GM06990 (cell line): ENCODE measurements around the gene ACOX2.

Experiments used
- DNase-seq: peaks from one replicate; pipeline ENCODE4 v3.0.0-alpha.2; 2011; ENCODE audit not compliant: insufficient read length; ENCODE audit errors: extremely low read depth
- H3K27me3 ChIP-seq: replicated peaks from 2 replicates; pipeline ENCODE4 v1.6.0; 2011; ENCODE audit warnings: low read length; ENCODE audit not compliant: control insufficient read depth, insufficient read depth
- H3K36me3 ChIP-seq: 2 replicates; pipeline ENCODE4 v1.5.1; 2011; ENCODE audit warnings: low read length; ENCODE audit not compliant: control insufficient read depth, insufficient read depth
- H3K4me3 ChIP-seq: replicated peaks from 2 replicates; pipeline ENCODE4 v1.5.1; 2011; ENCODE audit warnings: low read depth, mild to moderate bottlenecking, control low read depth, low read length
- TF ChIP-seq, protein P1 (sequence below): IDR thresholded peaks from 2 replicates; pipeline ENCODE4 v1.5.1; 2011; ENCODE audit warnings: low read length, control low read depth, mild to moderate bottlenecking, inconsistent platforms; ENCODE audit not compliant: insufficient read depth, poor library complexity, severe bottlenecking

The ACOX2 gene

DNA sequence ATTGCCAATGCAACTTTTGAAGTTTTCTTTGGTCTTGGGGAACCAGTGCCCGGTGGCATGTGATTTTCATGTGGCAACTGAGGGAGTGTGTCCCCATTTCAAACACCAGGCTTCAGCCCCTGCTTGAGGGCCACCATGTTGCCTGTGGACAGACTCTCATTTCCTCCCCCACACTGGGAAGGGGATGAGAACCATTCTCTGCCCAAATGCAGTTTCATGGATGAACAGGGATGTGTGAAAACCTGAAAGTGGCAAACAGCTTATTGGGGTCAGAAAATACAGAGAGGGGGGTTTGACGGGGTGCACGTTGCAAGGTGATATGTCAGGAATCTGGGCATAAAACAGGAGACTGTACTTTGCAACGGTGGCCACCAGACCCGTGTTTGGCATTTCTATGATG, 33.9 kb upstream of the ACOX2 start:
- H3K36me3 ChIP-seq: no peaks in the 10 kb centered on the region
- DNase-seq: no peak
- no peak overlapping the region for H3K4me3 ChIP-seq
- TF ChIP-seq, protein P1, sequence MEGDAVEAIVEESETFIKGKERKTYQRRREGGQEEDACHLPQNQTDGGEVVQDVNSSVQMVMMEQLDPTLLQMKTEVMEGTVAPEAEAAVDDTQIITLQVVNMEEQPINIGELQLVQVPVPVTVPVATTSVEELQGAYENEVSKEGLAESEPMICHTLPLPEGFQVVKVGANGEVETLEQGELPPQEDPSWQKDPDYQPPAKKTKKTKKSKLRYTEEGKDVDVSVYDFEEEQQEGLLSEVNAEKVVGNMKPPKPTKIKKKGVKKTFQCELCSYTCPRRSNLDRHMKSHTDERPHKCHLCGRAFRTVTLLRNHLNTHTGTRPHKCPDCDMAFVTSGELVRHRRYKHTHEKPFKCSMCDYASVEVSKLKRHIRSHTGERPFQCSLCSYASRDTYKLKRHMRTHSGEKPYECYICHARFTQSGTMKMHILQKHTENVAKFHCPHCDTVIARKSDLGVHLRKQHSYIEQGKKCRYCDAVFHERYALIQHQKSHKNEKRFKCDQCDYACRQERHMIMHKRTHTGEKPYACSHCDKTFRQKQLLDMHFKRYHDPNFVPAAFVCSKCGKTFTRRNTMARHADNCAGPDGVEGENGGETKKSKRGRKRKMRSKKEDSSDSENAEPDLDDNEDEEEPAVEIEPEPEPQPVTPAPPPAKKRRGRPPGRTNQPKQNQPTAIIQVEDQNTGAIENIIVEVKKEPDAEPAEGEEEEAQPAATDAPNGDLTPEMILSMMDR: no peak
- no peaks in the 10 kb centered on the region; the same call in 1 of the 2 replicates for H3K27me3 ChIP-seq

DNA sequence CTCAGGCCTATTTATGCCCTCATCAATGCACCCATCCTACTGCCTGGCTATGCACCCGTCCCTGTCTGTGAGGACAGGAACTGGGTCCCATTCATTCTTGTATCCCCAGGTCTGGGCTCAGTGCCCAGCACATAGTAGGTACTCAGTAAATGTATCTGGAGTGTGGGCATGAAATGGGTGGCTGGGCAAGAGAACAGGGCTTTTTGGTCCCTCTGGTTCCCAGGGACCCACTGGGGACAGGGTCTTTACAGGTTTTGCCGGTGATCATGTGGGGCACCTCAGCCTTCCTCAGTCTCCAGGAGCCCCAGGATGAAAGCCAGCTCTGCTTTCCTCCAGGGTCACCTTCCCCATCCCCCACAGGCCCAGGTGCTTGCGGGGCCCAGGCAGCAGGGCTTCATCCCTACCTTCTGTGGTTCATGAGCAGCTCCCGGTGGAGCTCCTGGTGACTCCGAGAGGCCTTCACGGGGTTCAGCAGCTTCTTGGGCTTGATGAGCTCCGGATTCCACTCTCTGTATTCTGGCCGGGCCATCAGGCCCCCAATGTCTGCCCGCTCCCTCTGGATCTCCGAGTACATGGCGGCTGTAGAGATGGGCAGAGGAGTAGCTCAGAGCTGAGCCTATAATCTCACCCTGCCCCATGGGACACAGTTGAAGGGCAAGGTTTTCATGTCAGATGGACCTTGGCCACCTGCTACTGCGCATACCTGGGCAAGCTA, 32.5 kb upstream of the ACOX2 start:
- TF ChIP-seq, protein P1: no peak
- Histone ChIP-seq H3K36me3 (no peaks in the 10 kb centered on the region), H3K27me3 (no peaks in the 10 kb centered on the region; the same call in 1 of the 2 replicates), H3K4me3 (no peak overlapping the region)
- no peak for DNase-seq

DNA sequence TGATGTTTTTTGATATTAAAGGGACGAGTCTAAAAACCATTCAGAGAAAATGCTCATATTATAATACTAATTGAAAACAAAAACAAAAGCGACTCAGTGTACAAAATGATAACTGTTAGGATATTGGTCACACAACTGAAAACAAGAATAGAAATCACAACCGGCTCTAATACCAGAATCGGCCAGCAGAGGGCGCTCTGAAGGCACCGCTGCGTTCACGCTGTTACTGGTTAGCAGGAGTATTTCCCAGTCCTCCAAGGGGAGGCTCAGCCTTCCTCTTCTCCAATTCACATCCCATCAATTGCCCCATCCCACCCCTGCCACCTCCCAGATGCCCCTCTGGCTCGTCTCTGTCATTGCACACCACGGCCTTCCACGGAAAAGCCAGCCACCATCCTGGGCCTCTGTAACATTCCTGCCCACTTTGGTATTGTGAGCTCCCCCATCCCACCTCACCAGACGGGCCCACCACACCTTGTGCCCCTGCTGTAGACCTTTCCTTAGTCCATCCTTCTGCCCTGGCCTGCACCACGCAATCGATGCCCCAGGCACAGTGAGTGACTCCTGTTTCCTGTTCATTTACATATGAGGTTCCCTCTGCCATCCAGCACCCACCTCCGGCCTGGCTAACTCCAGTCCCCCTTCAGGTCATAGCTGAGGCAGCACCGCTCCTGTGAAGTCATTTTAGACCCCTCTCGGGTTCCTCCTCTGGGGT, 31.7 kb upstream of the ACOX2 start:
- Histone ChIP-seq H3K4me3 (no peak overlapping the region), H3K36me3 (no peaks in the 10 kb centered on the region), H3K27me3 (no peaks in the 10 kb centered on the region; the same call in 1 of the 2 replicates)
- TF ChIP-seq, protein P1: peak; percentile 89
- no peak for DNase-seq

DNA sequence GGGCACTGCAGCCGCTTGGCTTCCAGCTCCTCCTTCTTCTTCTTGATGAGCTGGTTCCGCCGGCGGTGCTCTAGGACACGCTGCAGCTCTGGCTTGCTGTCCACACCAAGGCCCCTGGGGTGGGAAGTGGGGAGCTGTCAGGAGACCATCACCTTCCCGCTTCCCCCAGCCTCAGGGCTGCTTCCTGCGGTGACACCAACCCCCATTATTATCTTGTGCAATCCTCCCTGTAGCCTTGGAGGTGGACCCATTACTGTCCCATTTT, 30.2 kb upstream of the ACOX2 start:
- DNase-seq: no peak
- Histone ChIP-seq H3K4me3 (no peak overlapping the region), H3K36me3 (no peaks in the 10 kb centered on the region), H3K27me3 (no peaks in the 10 kb centered on the region)
- TF ChIP-seq, protein P1: no peak

DNA sequence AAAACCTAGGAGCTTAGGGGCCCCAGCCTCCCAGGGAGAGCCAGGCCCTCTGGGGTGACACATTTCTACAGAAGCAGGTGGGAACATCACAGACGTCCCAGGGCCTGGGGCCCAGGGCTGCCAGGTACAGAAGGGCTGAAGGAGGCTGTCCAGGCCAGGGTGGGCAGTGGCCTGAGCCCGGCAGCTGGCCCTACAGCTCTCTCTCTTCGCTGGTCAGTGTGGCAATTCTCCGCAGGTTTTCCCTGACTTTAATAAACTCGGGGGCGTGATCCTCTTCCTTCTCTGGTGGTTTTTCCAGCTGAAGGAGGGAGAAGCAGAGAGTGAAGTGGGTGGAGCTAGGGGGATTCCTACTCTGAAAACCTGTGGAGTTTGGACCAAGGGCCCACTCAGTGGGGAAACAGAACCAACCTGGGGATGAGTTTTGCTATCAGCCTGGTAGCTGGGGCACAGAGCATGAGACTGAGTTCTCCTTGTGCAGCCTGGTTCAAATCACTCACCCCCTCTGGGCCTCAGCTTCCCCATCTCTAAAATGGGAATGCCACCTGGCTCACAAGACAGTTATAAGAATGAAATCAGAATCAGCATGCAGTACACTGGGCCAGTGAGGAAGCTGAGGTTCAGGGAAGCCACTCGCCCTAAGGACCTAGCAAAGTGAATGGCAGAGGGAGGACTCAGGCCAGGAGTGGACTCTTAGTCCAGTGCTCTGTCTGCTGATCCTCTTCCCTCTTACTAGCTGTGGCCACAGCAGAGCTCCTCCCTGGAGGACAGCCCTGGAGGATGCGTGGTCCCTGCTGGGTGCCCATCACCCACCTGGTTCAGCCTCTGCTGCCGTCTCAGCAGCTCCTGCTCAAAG, 29.6 kb upstream of the ACOX2 start:
- no peaks in the 10 kb centered on the region for H3K27me3 ChIP-seq
- TF ChIP-seq, protein P1: no peak
- no peak overlapping the region for H3K4me3 ChIP-seq
- DNase-seq: no peak
- no peaks in the 10 kb centered on the region for H3K36me3 ChIP-seq
